ENCODE results near the gene RBFOX1. TPM values are rescaled to one million over a fixed set of nuclear protein-coding genes. Genes with fewer than 3 reads are reported as not detected.

Gene RBFOX1
- total and polyA plus RNA-seq, 2 donors (not counting 1 experiment from before 2014, with no cell fraction given), result not detected

- Histone ChIP-seq H3K79me2 (ENCODE audit: control insufficient read depth, insufficient read depth, low read length) (no peaks in the 10 kb centered on the region), H3K4me2 (replicated peaks; ENCODE audit: low read depth, low read length, poor library complexity, severe bottlenecking) (no peak overlapping the region), H3K9me3 (ENCODE audit: control extremely low read depth in 1 of 3, control insufficient read depth in 2 of 3, insufficient read depth in 1 of 3, low read length in 2 of 3) (peaks cover 0 to 8% (median 2%) of the 10 kb centered on the region in 3 donors), H3K27me3 (replicated peaks in 1 of 4; ENCODE audit: control extremely low read depth in 1 of 4, control insufficient read depth in 3 of 4, insufficient read depth in 4 of 4, low read length in 3 of 4) (no peaks in the 10 kb centered on the region), H4K20me1 (ENCODE audit: control insufficient read depth, insufficient read depth, low read length, poor library complexity, severe bottlenecking) (no peaks in the 10 kb centered on the region), H3K27ac (ENCODE audit: low read length in 2 of 2) (no peak overlapping the region), H3K9ac (ENCODE audit: low read length) (no peak overlapping the region), H3K36me3 (replicated peaks in 1 of 2; ENCODE audit: control extremely low read depth in 1 of 2, control insufficient read depth in 1 of 2, extremely low read depth in 1 of 2, insufficient read depth in 2 of 2, low read length in 1 of 2) (no peaks in the 10 kb centered on the region), H2AFZ (ENCODE audit: insufficient read depth, low read depth, low read length, poor library complexity, severe bottlenecking) (no peak overlapping the region), H3K4me3 (ENCODE audit: control extremely low read depth in 1 of 5, extremely low read depth in 1 of 5, insufficient read depth in 1 of 5, low read depth in 2 of 5, low read length in 4 of 5) (no peak overlapping the region), H3K4me1 (ENCODE audit: control insufficient read depth in 2 of 2, insufficient read depth in 2 of 2, low read length in 2 of 2) (no peaks in the 10 kb centered on the region)
- H3K9me3 Mint-ChIP-seq (ENCODE audit: insufficient read depth), result peaks cover 11% of the 10 kb centered on the region
- intact Hi-C loops (cut with micrococcal nuclease), result no loop called here
- DNase-seq (no peak), ATAC-seq (ENCODE audit: low read depth) (no peak)
- ChIA-PET CTCF (no interaction called here), POLR2A (no interaction called here)
- no peaks in the 10 kb centered on the region for H3K27me3 Mint-ChIP-seq
- TF ChIP-seq CTCF (IDR thresholded peaks at IDR 0.05) (no peak), EZH2 (IDR thresholded peaks at IDR 0.05; ENCODE audit: borderline replicate concordance, insufficient read depth, low read depth, low read length, poor library complexity, severe bottlenecking) (no peak)
- no peaks in the 10 kb centered on the region for H3K4me1 Mint-ChIP-seq
- 89% methylated on average over 1 of the region's 2 CpGs for WGBS (ENCODE audit: insufficient coverage)
- no peak overlapping the region for H3K27ac Mint-ChIP-seq
- no peak overlapping the region for H3K4me3 Mint-ChIP-seq
These were observed 47.1 kb upstream of the RBFOX1 start for GRCh38 chr16:7285520-7285919.

- CTCF ChIA-PET, result no interaction called here
- Mint-ChIP-seq H3K4me3 (no peak overlapping the region), H3K4me1 (no peaks in the 10 kb centered on the region), H3K27me3 (no peaks in the 10 kb centered on the region), H3K9me3 (ENCODE audit: insufficient read depth) (peaks cover 9% of the 10 kb centered on the region), H3K27ac (no peak overlapping the region)
- Histone ChIP-seq H2AFZ (ENCODE audit: insufficient read depth, low read depth, low read length, poor library complexity, severe bottlenecking) (no peak overlapping the region), H3K9ac (ENCODE audit: low read length) (no peak overlapping the region), H3K36me3 (replicated peaks in 1 of 2; ENCODE audit: control extremely low read depth in 1 of 2, control insufficient read depth in 1 of 2, extremely low read depth in 1 of 2, insufficient read depth in 2 of 2, low read length in 1 of 2) (no peaks in the 10 kb centered on the region), H3K4me1 (ENCODE audit: control insufficient read depth in 2 of 2, insufficient read depth in 2 of 2, low read length in 2 of 2) (no peaks in the 10 kb centered on the region), H3K9me3 (ENCODE audit: control extremely low read depth in 1 of 3, control insufficient read depth in 2 of 3, insufficient read depth in 1 of 3, low read length in 2 of 3) (peaks cover 0 to 8% (median 2%) of the 10 kb centered on the region in 3 donors), H3K27ac (ENCODE audit: low read length in 2 of 2) (no peak overlapping the region), H3K79me2 (ENCODE audit: control insufficient read depth, insufficient read depth, low read length) (no peaks in the 10 kb centered on the region), H3K4me3 (ENCODE audit: control extremely low read depth in 1 of 5, extremely low read depth in 1 of 5, insufficient read depth in 1 of 5, low read depth in 2 of 5, low read length in 4 of 5) (no peak overlapping the region), H3K4me2 (replicated peaks; ENCODE audit: low read depth, low read length, poor library complexity, severe bottlenecking) (no peak overlapping the region), H4K20me1 (ENCODE audit: control insufficient read depth, insufficient read depth, low read length, poor library complexity, severe bottlenecking) (no peaks in the 10 kb centered on the region), H3K27me3 (replicated peaks in 1 of 4; ENCODE audit: control extremely low read depth in 1 of 4, control insufficient read depth in 3 of 4, insufficient read depth in 4 of 4, low read length in 3 of 4) (no peaks in the 10 kb centered on the region)
- WGBS (ENCODE audit: insufficient coverage), result 96% methylated on average over 3 of the region's 3 CpGs
- TF ChIP-seq CTCF (IDR thresholded peaks at IDR 0.05) (no peak), EZH2 (IDR thresholded peaks at IDR 0.05; ENCODE audit: borderline replicate concordance, insufficient read depth, low read depth, low read length, poor library complexity, severe bottlenecking) (no peak)
- DNase-seq (no peak), ATAC-seq (ENCODE audit: low read depth) (no peak)
- intact Hi-C loops (cut with micrococcal nuclease), result no loop called here
- POLR2A ChIA-PET, result no interaction called here
These were observed 43.3 kb upstream of the RBFOX1 start for GRCh38 chr16:7289299-7289698.
